Upper lobe of left lung (tissue), 4 donors: ENCODE measurements around the gene NME7.

ENCODE experiments used
- EP300 ChIP-seq, 4 donors: sonication (generic); formaldehyde crosslinking; IDR thresholded peaks; one replicate each; pipeline ENCODE4 v1.5.1; 2017; ENCODE audit warnings: antibody characterized with exemption in 4 of 4, control low read depth in 2 of 4
- POLR2A ChIP-seq, 4 donors: fragments of 450-650 bp; IDR thresholded peaks; one replicate each; pipeline ENCODE4 v1.5.1; 2016 to 2017; ENCODE audit warnings: antibody characterized with exemption in 4 of 4, mild to moderate bottlenecking in 2 of 4
- POLR2AphosphoS5 ChIP-seq, 2 donors: sonication (generic); formaldehyde crosslinking; IDR thresholded peaks; one replicate each; pipeline ENCODE4 v1.5.1; 2017; ENCODE audit warnings: antibody characterized with exemption in 2 of 2
- TF ChIP-seq, protein P1 (sequence below), 6 experiments: fragments of 450-650 bp in 4 of 6; fragments of 200-600 bp in 2 of 6; sonication (generic) in 2 of 6; IDR thresholded peaks; one replicate each; pipeline ENCODE4 v1.5.1; 2016 to 2019; ENCODE audit warnings: antibody characterized with exemption in 6 of 6

DNA sequence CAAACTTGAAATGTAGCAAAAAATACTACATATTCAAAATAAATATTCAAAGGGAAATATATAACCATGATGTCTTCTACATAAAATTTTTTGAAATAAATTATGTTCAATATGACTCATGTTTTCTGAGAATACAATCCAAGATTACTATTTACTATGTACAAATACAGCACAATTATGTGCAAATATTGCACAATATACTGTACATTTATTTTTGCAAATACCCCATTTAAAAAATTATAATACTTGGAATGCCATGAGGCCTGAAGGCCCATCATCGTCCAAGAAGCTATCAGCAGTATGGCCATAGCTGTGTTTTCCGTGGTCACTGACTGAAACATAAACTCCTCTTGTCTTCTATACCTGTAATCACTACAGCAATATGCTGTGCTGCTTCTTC, 47.4 kb upstream of the NME7 start:
- TF ChIP-seq POLR2A (IDR thresholded peaks at IDR 0.05), result no peak
- TF ChIP-seq, protein P1, sequence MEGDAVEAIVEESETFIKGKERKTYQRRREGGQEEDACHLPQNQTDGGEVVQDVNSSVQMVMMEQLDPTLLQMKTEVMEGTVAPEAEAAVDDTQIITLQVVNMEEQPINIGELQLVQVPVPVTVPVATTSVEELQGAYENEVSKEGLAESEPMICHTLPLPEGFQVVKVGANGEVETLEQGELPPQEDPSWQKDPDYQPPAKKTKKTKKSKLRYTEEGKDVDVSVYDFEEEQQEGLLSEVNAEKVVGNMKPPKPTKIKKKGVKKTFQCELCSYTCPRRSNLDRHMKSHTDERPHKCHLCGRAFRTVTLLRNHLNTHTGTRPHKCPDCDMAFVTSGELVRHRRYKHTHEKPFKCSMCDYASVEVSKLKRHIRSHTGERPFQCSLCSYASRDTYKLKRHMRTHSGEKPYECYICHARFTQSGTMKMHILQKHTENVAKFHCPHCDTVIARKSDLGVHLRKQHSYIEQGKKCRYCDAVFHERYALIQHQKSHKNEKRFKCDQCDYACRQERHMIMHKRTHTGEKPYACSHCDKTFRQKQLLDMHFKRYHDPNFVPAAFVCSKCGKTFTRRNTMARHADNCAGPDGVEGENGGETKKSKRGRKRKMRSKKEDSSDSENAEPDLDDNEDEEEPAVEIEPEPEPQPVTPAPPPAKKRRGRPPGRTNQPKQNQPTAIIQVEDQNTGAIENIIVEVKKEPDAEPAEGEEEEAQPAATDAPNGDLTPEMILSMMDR (IDR thresholded peaks at IDR 0.05), result no peak
- TF ChIP-seq POLR2AphosphoS5 (IDR thresholded peaks at IDR 0.05), result no peak
- no peak for TF ChIP-seq EP300 (IDR thresholded peaks at IDR 0.05)
